ENCODE data around the gene ENTHD1.

- TF ChIP-seq, protein P1, sequence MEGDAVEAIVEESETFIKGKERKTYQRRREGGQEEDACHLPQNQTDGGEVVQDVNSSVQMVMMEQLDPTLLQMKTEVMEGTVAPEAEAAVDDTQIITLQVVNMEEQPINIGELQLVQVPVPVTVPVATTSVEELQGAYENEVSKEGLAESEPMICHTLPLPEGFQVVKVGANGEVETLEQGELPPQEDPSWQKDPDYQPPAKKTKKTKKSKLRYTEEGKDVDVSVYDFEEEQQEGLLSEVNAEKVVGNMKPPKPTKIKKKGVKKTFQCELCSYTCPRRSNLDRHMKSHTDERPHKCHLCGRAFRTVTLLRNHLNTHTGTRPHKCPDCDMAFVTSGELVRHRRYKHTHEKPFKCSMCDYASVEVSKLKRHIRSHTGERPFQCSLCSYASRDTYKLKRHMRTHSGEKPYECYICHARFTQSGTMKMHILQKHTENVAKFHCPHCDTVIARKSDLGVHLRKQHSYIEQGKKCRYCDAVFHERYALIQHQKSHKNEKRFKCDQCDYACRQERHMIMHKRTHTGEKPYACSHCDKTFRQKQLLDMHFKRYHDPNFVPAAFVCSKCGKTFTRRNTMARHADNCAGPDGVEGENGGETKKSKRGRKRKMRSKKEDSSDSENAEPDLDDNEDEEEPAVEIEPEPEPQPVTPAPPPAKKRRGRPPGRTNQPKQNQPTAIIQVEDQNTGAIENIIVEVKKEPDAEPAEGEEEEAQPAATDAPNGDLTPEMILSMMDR (conservative IDR thresholded peaks at IDR 0.05; ENCODE audit: low read depth, low read length): no peak
- TF ChIP-seq MAFK (IDR thresholded peaks at IDR 0.05; ENCODE audit: low read depth, low read length) (peak; percentile 62), POLR2A (IDR thresholded peaks at IDR 0.05; ENCODE audit: low read depth, low read length) (no peak), RFX5 (IDR thresholded peaks at IDR 0.05; ENCODE audit: low read depth, low read length) (no peak)
These were observed 72.6 kb downstream of the ENTHD1 start for GRCh38 chr22:39821008-39821407.
